Activated effector memory CD4-positive, alpha-beta T cell treated with anti-CD3 and anti-CD28 coated beads, Interleukin-2, amount 50 U/mL, for 16 hours (primary cell): ENCODE results near the gene PTPN5.
"Not testable (repeated sequence)": the region's sequence is repeated elsewhere in the genome, so short reads cannot be mapped to it uniquely, and the experiment has no call there.

Experiments
- DNase-seq: peaks from one replicate; pipeline ENCODE4 v3.0.0-alpha.2; 2020

Gene PTPN5

GRCh38 chr11:18791207-18791968, at the start of gene PTPN5:
Gene PTPN5 (minus strand): TSS chr11:18791798. CDS start chr11:18771958, 19,840 bp downstream.
- no peak for DNase-seq

DNA sequence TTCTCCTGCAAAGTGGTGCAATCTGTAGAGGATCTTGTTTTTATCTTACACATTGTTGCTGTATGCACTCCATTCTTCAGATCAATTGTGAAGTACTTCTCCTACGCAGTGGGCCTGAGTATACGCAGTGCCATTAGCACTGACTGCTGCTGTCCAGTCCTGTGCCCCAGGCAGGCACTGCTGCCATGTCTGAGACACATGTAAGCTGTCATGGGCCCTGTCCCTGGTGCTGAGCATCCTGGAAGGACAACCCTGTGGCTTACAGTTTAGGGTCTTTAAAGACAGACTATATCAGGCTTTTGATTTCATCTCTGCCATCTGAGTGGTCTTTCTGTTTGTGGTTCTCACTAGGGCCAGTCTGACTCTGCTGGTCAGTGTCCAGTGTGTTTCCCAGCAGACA, 44.8 kb upstream of the PTPN5 start:
- no peak for DNase-seq

DNA sequence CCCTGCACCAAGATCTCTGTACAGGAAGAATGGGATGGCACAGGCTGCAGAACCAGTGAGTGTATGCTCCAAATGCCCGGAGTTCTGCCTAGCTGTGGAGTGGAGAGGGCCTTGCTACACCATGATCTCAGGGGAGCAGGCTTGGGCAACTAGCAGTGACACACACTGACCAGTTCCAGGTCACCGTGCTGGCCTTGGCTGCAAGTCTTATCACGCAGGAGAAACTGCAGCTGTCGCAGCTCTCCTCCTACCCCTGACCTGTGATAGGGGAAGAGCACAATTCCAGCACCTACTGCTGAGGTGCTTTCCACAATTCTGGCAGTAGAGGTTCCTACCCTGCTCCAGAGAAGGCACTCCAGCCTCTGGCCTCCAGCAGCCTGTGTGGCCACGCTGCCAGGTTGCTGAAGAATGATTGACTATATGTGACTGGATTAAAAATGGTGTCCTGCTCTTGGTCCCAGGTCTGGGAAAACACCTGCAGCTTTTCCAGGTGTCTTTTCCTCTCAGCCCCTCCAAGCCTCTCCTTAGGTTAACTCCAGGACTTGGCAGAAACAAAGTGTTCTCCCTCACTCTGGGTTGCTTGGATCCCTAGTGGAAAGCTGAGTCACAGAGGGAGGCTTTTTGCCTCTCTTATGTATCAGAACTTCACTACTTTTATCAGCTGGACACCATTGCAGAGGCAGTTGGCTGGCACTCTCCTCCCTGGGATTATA, 43.3 kb upstream of the PTPN5 start:
- no peak for DNase-seq

DNA sequence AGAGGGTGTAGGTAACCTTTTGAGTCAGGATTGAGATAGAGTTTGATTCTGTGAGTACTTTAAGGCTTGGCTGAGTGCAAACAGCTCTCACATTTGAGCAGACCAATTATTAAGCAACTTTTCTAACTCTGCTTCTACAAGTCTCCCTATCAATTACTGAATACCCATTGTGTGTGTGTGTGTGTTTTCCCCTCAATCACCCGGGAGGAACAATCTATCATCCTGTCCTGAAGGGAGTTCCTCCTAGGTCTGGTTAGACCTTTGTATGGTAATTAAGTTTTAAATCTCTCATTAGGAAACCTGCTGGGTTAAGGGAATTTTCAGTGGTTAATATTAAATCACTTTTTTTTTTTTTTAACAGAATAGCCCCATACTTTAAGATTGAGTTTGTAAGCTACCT, 28.6 kb upstream of the PTPN5 start:
- not testable (repeated sequence) for DNase-seq

GRCh38 chr11:18804199-18804999, 12.8 kb upstream of the PTPN5 start:
- no peak for DNase-seq

DNA sequence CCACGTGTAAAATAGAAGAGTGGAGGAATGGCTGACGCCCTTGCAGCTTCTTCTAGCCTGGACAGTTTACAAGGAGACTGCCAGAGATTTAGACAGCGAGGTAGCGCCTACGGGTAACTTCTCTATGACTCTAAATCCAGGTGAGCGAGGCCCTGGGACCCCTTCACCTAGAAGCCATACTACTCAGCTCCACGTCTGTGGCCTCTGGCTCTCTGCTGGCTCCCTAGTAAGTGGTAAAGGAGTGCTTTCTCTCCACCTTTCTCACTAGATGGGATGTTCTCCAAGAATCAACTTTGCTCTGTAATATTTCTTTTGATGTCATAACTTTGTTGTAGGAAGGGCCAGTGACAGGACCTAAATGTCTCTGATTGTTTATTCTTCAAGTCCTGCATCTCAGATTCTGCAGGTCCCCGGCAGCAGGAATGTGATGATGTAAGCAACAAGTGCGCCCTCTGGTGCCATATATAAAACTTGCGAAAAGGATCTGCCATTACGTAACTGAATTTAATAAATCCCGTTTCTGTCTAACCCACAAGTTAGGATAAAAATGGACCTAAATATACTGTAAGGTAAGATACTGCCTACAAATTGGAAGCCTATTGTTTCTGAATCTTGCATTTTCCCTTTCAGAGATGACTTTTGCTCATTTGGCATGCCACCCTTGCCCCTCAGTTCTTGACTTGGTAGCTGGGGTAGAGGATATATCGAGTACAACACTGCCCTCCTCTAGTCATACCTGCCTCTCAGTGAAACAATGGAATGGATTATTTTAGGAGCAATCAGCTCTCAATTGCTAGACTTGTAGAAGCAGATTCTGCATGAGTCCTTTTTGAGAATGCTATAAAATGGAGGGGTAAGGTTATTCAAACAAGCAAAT, 11.0 kb upstream of the PTPN5 start:
- DNase-seq = peak; percentile 70

- DNase-seq = no peak
Observed at GRCh38 chr11:18798799-18799469, 7.3 kb upstream of the PTPN5 start.

DNA sequence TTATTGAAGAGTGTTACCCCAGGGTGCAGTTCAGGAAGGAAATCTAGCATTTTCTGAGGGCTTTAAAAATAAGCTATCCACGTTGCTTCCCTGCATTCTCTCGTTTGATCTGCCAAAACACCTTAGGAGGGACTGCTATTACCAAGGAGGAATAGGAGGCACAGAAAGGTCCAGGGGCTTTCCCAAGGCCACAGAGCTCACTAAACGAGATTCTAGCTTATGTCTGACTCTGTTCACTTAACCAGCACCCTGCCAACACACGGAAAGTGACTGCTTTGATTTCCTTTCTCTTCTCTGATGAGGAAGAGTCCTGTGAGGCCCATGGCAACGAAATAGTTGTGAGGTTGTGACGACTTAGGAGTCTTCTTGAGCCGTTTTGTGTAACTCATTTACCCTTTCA, 3.4 kb upstream of the PTPN5 start:
- no peak for DNase-seq

GRCh38 chr11:18792827-18793226, 1.2 kb upstream of the PTPN5 start:
- DNase-seq = no peak

DNA sequence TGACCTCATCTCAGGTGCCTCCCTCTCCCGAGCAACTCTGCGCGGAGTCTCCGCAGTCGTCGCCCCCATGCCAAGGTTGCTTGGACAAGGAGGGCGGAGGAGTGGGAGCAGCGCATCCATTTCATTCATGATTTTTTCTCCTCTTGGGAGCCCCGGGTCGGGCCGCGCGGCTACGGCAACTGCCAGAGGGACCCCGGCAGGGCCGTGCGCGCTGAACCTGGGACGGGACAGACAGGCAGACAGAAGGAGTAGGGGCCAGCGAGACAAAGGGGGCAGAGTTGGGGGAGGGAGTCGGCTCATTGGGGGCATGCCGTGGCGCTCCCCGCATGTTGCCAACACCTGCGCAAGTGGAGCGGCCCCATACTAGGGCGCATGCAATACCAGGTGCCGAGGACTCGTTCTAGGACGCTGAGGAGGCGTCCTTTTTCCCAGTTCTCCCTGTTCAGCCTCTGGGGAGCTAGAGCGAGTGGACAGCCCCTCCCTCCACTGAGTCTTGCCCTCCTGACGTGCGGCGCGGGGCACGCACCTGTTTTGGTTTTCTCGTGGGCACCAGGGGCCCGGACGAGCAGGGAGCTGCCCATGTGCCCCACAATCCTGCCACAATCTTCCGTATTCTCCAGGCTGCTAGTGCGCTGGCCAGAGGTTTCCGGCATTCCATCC, 501 bp upstream of the PTPN5 start:
- DNase-seq = no peak

GRCh38 chr11:18790883-18791206, 753 bp downstream of the PTPN5 start:
- DNase-seq = no peak

GRCh38 chr11:18789942-18790341, 1.7 kb downstream of the PTPN5 start:
- no peak for DNase-seq

DNA sequence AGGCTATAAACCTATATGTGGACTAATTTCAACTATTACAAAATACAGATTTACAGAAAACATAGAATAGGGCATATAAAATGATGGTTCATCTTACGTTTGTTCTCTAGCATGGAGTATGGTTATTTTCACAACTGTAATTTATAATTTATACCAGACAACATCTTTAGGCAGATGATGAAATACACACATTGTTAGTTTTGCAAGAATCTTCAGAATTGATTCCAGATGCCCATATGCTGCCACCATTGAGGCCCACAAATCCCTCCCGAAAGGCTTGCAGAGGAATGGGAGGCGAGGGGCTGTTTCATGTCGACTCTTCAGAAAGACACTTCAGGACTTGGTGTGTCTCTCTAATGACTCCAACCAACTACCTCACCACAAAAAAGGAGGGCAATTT, 6.2 kb downstream of the PTPN5 start:
- DNase-seq = no peak

GRCh38 chr11:18780896-18781295, 10.7 kb downstream of the PTPN5 start:
- DNase-seq = no peak

DNA sequence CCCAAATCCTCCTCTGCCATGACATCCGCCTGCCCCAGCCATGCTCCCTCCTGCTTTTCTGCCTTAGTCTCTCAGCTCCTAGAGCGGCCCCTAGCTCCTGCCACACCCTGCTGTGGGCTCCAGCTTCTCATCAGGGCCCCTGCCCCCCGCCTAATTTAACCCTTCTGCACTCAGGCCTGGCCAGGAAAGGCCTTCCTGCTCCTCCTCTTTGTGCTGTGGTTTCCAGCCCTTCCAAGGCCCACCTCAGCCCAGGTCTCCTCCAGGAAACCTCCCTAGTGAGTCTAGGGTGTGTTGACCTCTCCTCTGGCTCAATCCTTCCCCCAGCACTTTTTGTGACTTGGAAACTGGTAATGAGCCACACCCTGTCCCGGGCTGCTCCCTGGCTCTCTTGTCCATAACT, 11.3 kb downstream of the PTPN5 start:
- DNase-seq = no peak

DNA sequence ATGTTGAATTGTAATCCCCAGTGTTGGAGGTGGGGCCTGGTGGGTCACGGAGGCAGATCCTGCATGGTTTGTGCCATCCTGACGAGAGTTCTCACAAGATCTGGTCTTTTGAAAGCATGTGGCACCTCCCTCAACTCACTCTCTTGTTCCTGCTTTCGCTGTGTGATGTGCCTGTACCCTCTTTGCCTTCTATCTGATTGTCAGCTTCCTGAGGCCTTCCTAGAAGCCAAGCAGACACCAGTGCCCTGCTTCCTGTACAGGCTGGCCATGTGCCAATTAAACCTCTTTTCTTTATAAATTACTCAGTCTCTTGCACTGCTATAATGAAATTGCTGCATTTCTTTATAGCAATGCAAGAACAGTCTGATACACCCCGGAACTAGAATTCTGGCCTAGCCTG, 13.1 kb downstream of the PTPN5 start:
- DNase-seq = no peak

DNA sequence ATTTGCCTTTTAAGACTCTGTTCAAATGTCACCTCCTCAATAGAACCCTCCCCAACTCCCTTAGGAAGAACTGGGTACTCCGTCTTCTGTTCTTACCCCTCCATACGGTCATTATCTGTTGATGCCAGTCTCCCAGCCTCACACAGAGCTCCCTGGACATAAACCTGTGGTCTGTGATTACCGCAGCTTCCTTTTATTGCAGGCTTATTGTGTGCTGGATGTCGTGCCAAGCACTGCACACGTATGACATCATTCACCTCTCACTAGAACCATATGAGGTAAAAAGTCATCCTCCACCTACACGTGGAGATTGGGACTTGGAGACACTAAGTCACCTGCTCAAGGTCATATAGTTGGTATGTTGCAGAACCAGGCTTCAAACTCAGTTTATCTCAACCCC, 15.3 kb downstream of the PTPN5 start:
- DNase-seq = no peak

- peak; percentile 83 for DNase-seq
Observed at GRCh38 chr11:18775492-18776292, 15.9 kb downstream of the PTPN5 start.

- DNase-seq = no peak
Observed at GRCh38 chr11:18774801-18775200, 16.8 kb downstream of the PTPN5 start.

GRCh38 chr11:18773681-18774080, 17.9 kb downstream of the PTPN5 start:
- DNase-seq = no peak

- no peak for DNase-seq
Observed at GRCh38 chr11:18773104-18773503, 18.5 kb downstream of the PTPN5 start.
